K562 (cell line): Measurements from ENCODE around the gene IL17RC. TPM values are rescaled to one million over a fixed set of nuclear protein-coding genes. Genes with fewer than 3 reads are reported as not detected.

ENCODE experiments used
- ATAC-seq: fragments of 200-7000 bp; cut with Tn5 transposase; 3 replicates; pipeline ENCODE4 v1.9.1; 2020; ENCODE audit warnings: moderate library complexity
- BruUV-seq: library from RNA; stranded (reverse); fragments of 400-500 nt; replicated peaks from 2 replicates; lab custom pipeline; 2021; lab: Mats Ljungman, UMichigan
- CTCF ChIA-PET: fragments of 300-600 bp; formaldehyde crosslinking; extraction: SDS; loops from one replicate; lab custom pipeline; 2021; ENCODE audit warnings: low intra/inter-chr PET ratio; lab: Yijun Ruan, JAX
- POLR2A ChIA-PET: fragments of 300-600, 350-650 bp; sonication (Branson Sonifier 250); formaldehyde crosslinking; extraction: SDS; loops from one replicate; lab custom pipeline; 2021; ENCODE audit warnings: antibody characterized with exemption, inconsistent platforms; lab: Yijun Ruan, JAX
- DNase-seq, 4 experiments: peaks; one replicate each; pipeline versions ENCODE4 v3.0.0 to v3.0.0-alpha.2; 2011 to 2018; ENCODE audit warnings: low spot score in 3 of 4, mixed read lengths in 3 of 4; ENCODE audit errors: extremely low read depth in 1 of 4
- FAIRE-seq: peaks from 2 replicates; lab custom pipeline; 2011; peaks lifted over from hg19 to GRCh38; lab: Jason Lieb, UNC
- H2AFZ ChIP-seq: 2 replicates; pipeline ENCODE4 v1.6.0; 2011; ENCODE audit warnings: low read depth, low read length, control low read depth, inconsistent platforms
- H3K27ac ChIP-seq: fragments of 200-600 bp; 3 replicates; pipeline ENCODE4 v1.8.0; 2011; ENCODE audit warnings: low read depth, mild to moderate bottlenecking, control low read depth, inconsistent platforms, low read length, moderate library complexity, mixed read lengths; ENCODE audit errors: extremely low read depth
- H3K27me3 ChIP-seq, 2 experiments: fragments of 300-600 bp in 1 of 2; 2 replicates in 1 of 2; 3 replicates in 1 of 2; pipeline versions ENCODE4 v1.6.0 to v1.8.0; 2011; ENCODE audit warnings: inconsistent platforms in 2 of 2, low read length in 2 of 2, mild to moderate bottlenecking in 1 of 2, mixed read lengths in 1 of 2, moderate library complexity in 1 of 2; ENCODE audit not compliant: control insufficient read depth in 2 of 2, insufficient read depth in 2 of 2
- H3K36me3 ChIP-seq: fragments of 300-600 bp; 3 replicates; pipeline ENCODE4 v1.8.0; 2011; ENCODE audit warnings: mild to moderate bottlenecking, low read length, inconsistent platforms; ENCODE audit not compliant: control insufficient read depth, insufficient read depth
- H3K4me1 ChIP-seq, 2 experiments: fragments of 200-600 bp in 1 of 2; replicated peaks in 1 of 2; 2 replicates in 1 of 2; 3 replicates in 1 of 2; pipeline versions ENCODE4 v1.5.1 to v1.8.0; 2011; ENCODE audit warnings: inconsistent platforms in 2 of 2, low read length in 2 of 2, mild to moderate bottlenecking in 1 of 2, mixed read lengths in 1 of 2, moderate library complexity in 1 of 2; ENCODE audit not compliant: control insufficient read depth in 2 of 2, insufficient read depth in 2 of 2
- H3K4me2 ChIP-seq: 2 replicates; pipeline ENCODE4 v1.6.1; 2011; ENCODE audit warnings: low read length, control low read depth, inconsistent platforms, mixed read lengths; ENCODE audit not compliant: insufficient read depth
- H3K4me3 ChIP-seq: fragments of 200-600 bp; sonication (generic), shearing (Covaris generic); 2 replicates; pipeline ENCODE4 v1.5.1; 2016; ENCODE audit warnings: control low read depth, inconsistent platforms
- H3K79me2 ChIP-seq: fragments of 200-600 bp; 3 replicates; pipeline ENCODE4 v1.8.0; 2011; ENCODE audit warnings: low read length, inconsistent platforms; ENCODE audit not compliant: control insufficient read depth, insufficient read depth
- H3K9ac ChIP-seq, 2 experiments: 2 replicates each; pipeline versions ENCODE4 v1.6.0 to v1.6.1; 2011; ENCODE audit warnings: low read depth in 2 of 2, low read length in 2 of 2, control low read depth in 1 of 2, inconsistent platforms in 1 of 2, mild to moderate bottlenecking in 1 of 2, mixed read lengths in 1 of 2; ENCODE audit not compliant: insufficient read depth in 1 of 2
- H3K9me1 ChIP-seq: one replicate; pipeline ENCODE4 v1.6.0; 2011; ENCODE audit warnings: inconsistent platforms, mild to moderate bottlenecking, low read length, moderate library complexity; ENCODE audit not compliant: control insufficient read depth, insufficient read depth
- H3K9me3 ChIP-seq: replicated peaks from 2 replicates; pipeline ENCODE4 v1.5.1; 2011; ENCODE audit warnings: low read depth, low read length, inconsistent platforms; ENCODE audit not compliant: control insufficient read depth, insufficient read depth
- H4K20me1 ChIP-seq: replicated peaks from 2 replicates; pipeline ENCODE4 v1.6.1; 2011; ENCODE audit warnings: low read length, inconsistent platforms, mixed read lengths; ENCODE audit not compliant: control insufficient read depth, insufficient read depth
- CCAR2 ChIP-seq: fragments of 200-400 bp; formaldehyde crosslinking; IDR thresholded peaks from 2 replicates; pipeline ENCODE4 v1.6.1; 2017; ENCODE audit warnings: mild to moderate bottlenecking, low read depth, low read length
- GTF2B ChIP-seq: IDR thresholded peaks from 2 replicates; pipeline ENCODE4 v1.6.1; 2011; ENCODE audit not compliant: insufficient read length; ENCODE audit errors: extremely low read depth
- HNRNPUL1 ChIP-seq: fragments of 200-400 bp; formaldehyde crosslinking; IDR thresholded peaks from 2 replicates; pipeline ENCODE4 v1.6.1; 2017; ENCODE audit warnings: low read length
- MYC ChIP-seq, 2 experiments: fragments of 250-450 bp in 1 of 2; sonication (Bioruptor Pico) in 1 of 2; IDR thresholded peaks; 2 replicates each; pipeline versions ENCODE4 v1.5.1 to v1.6.1; 2012 to 2021; ENCODE audit warnings: low read depth in 2 of 2, borderline replicate concordance in 1 of 2, improper control_type of control experiment in 1 of 2, low read length in 1 of 2, mild to moderate bottlenecking in 1 of 2, moderate library complexity in 1 of 2
- NELFE ChIP-seq: IDR thresholded peaks from 2 replicates; pipeline ENCODE4 v1.6.1; 2011; ENCODE audit warnings: mild to moderate bottlenecking; ENCODE audit not compliant: insufficient read depth, insufficient read length
- NFIC ChIP-seq: fragments of 450-650 bp; IDR thresholded peaks from 2 replicates; pipeline ENCODE4 v1.6.1; 2017; ENCODE audit warnings: mild to moderate bottlenecking, inconsistent platforms
- NFIX ChIP-seq: fragments of 250-450 bp; sonication (Bioruptor Pico); IDR thresholded peaks from 2 replicates; pipeline ENCODE4 v1.4.0; 2020; ENCODE audit warnings: low read depth, mild to moderate bottlenecking, moderate library complexity
- PPARD ChIP-seq: fragments of 250-450 bp; sonication (Bioruptor Pico); IDR thresholded peaks from 2 replicates; pipeline ENCODE4 v1.8.0; 2022; ENCODE audit warnings: inconsistent platforms, mild to moderate bottlenecking, moderate library complexity
- SMARCB1 ChIP-seq: IDR thresholded peaks from 2 replicates; pipeline ENCODE4 v1.6.1; 2011; ENCODE audit warnings: improper control_type of control experiment, low read depth; ENCODE audit not compliant: insufficient read length
- THRA ChIP-seq: fragments of 450-650 bp; IDR thresholded peaks from 2 replicates; pipeline ENCODE4 v1.6.1; 2017; ENCODE audit warnings: mild to moderate bottlenecking, moderate library complexity
- ZBTB2 ChIP-seq: fragments of 450-650 bp; IDR thresholded peaks from 2 replicates; pipeline ENCODE4 v1.6.1; 2016; ENCODE audit warnings: antibody characterized with exemption
- ZNF217 ChIP-seq: sonication (generic); formaldehyde crosslinking; IDR thresholded peaks from 2 replicates; pipeline ENCODE4 v1.8.0; 2022; ENCODE audit warnings: mild to moderate bottlenecking, missing genetic modification reagents
- ZNF311 ChIP-seq: fragments of 250-450 bp; sonication (Bioruptor Pico); IDR thresholded peaks from 2 replicates; pipeline ENCODE4 v1.4.0; 2020; ENCODE audit warnings: mild to moderate bottlenecking, moderate library complexity
- WGBS: fragments of 100-300 bp; shearing (Covaris generic); methylation state at CpG from one replicate; pipeline ENCODE4 v1.1.6; 2016; ENCODE audit warnings: low coverage, mixed read lengths; ENCODE audit not compliant: insufficient coverage; ENCODE audit errors: missing lambda C conversion rate; 5-methylcytosine and 5-hydroxymethylcytosine counted together
- in situ Hi-C: fragments of 300-500 bp; cut with MboI; formaldehyde crosslinking; loops from 4 replicates; pipeline ENCODE4 v1.15.0; 2018; ENCODE audit warnings: inconsistent platforms, mixed read lengths
- intact Hi-C: fragments of 100-400 bp; cut with micrococcal nuclease; formaldehyde crosslinking; loops from 2 replicates; pipeline ENCODE4 v1.14.2; 2022
- polyA plus RNA-seq, 8 experiments: library from polyadenylated mRNA; depleted of rRNA in 4 of 8; stranded (reverse) in 5 of 8; unstranded in 3 of 8; fragments of >200 nt; fragmentation: Nextera tagmentation in 2 of 8; fragmentation: Illumina TruSeq in 1 of 8; extraction: Ambion mirVana in 2 of 8; extraction: Trizol in 1 of 8; gene quantifications; 2 replicates each; pipeline versions ENCODE4 v1.2.1 to v1.2.3, GENCODE V29; 2011 to 2014; ENCODE audit warnings: inconsistent platforms in 1 of 8, missing spikeins in 1 of 8
- total RNA-seq, 7 experiments: library from RNA; depleted of rRNA in 6 of 7; stranded (reverse); fragments of >200 nt in 6 of 7; fragmentation: Illumina TruSeq in 2 of 7; extraction: Trizol in 2 of 7; gene quantifications; 2 replicates each; pipeline versions ENCODE4 v1.2.1 to v1.2.3, GENCODE V29; 2011 to 2021; ENCODE audit warnings: low replicate concordance in 1 of 7

Gene IL17RC
- total and polyA plus RNA-seq, 9 of the 15 experiments (the other 6 are each of a cell fraction or from before 2014, with no cell fraction given): 0.15 to 11.4 (median 7.1) TPM; not detected in 1

GRCh38 chr3:9906480-9906879 lies 10.4 kb upstream of the IL17RC start:
- intact Hi-C loops: no loop called here

GRCh38 chr3:9908286-9908685 lies 8.6 kb upstream of the IL17RC start:
- no peak overlapping the region for H3K9ac ChIP-seq
- ChIA-PET CTCF (no interaction called here), POLR2A (interaction anchor here (0.9 to 1.5 kb wide), 2 partner anchors 8 to 11 kb away, joined by 3 to 4 read pairs; partner anchors contain the start of gene IL17RC)
- H3K36me3 ChIP-seq: no peaks in the 10 kb centered on the region
- no peaks in the 10 kb centered on the region for H3K9me1 ChIP-seq
- FAIRE-seq (no peak), DNase-seq (no peak)
- no peak overlapping the region for H2AFZ ChIP-seq
- H3K4me2 ChIP-seq: no peak overlapping the region
- 29% methylated on average over 3 of the region's 3 CpGs for WGBS
- peaks cover 21% of the 10 kb centered on the region in 2 experiments for H3K4me1 ChIP-seq
- H3K27ac ChIP-seq: no peak overlapping the region
- no peaks in the 10 kb centered on the region for H3K27me3 ChIP-seq
- TF ChIP-seq ZNF217 (no peak), NELFE (no peak), ZBTB2 (no peak), SMARCB1 (no peak), ZNF311 (no peak), THRA (no peak), HNRNPUL1 (no peak), CCAR2 (no peak), NFIX (CRISPR knock-in tag) (no peak), MYC (IDR thresholded peaks at IDR 0.05; ENCODE audit: low read depth, low read length) (no peak), MYC (CRISPR knock-in tag; IDR thresholded peaks at IDR 0.05; ENCODE audit: borderline replicate concordance, low read depth) (no peak), GTF2B (no peak)
- TF ChIP-seq, all 486 proteins: peak for 0
- H3K4me3 ChIP-seq: no peak overlapping the region
- no peaks in the 10 kb centered on the region for H4K20me1 ChIP-seq
- H3K9me3 ChIP-seq: no peaks in the 10 kb centered on the region
- BruUV-seq: no TSS peak
- intact Hi-C loops (no loop called here), in situ Hi-C loops (no loop called here)
- ATAC-seq: no peak
- H3K79me2 ChIP-seq: no peaks in the 10 kb centered on the region

More at GRCh38 chr3:9906480-9906879, 10.4 kb upstream of the IL17RC start:
- ChIA-PET CTCF (no interaction called here), POLR2A (interaction anchor here (0.8 to 5.8 kb wide), 5 partner anchors 9 to 512 kb away, joined by 3 to 29 read pairs (median 4); partner anchors contain the start of gene JAGN1)
- DNase-seq: no peak
- ATAC-seq: no peak
- TF ChIP-seq NFIC: peak; percentile 83
- no peak for TF ChIP-seq PPARD (CRISPR knock-in tag)
- no peaks in the 10 kb centered on the region for H3K36me3 ChIP-seq
- H2AFZ ChIP-seq: no peak overlapping the region
- in situ Hi-C loops: no loop called here
- H4K20me1 ChIP-seq: no peaks in the 10 kb centered on the region
- H3K9me3 ChIP-seq: no peaks in the 10 kb centered on the region
- no peak overlapping the region for H3K4me2 ChIP-seq
- no peak overlapping the region for H3K27ac ChIP-seq
- no peaks in the 10 kb centered on the region for H3K79me2 ChIP-seq
- H3K27me3 ChIP-seq: no peaks in the 10 kb centered on the region
- no TSS peak for BruUV-seq
- no peaks in the 10 kb centered on the region for H3K9me1 ChIP-seq
- no peak overlapping the region for H3K4me3 ChIP-seq
- H3K4me1 ChIP-seq: peaks cover 18 to 20% of the 10 kb centered on the region in 2 experiments
- no peak overlapping the region for H3K9ac ChIP-seq
- no peak for FAIRE-seq
- 60% methylated on average over 5 of the region's 5 CpGs for WGBS
